MCF 10A (cell line): ENCODE measurements around the gene VEGFA. TPM values are rescaled to one million over a fixed set of nuclear protein-coding genes. Genes with fewer than 3 reads are reported as not detected.

Experiments
- BruUV-seq: library from RNA; stranded (reverse); fragments of 400-500 nt; replicated peaks from 2 replicates; lab custom pipeline; 2021; lab: Mats Ljungman, UMichigan
- CTCF ChIA-PET: fragments of 300-600 bp; sonication (Branson Sonifier 250); formaldehyde crosslinking; extraction: SDS; loops from one replicate; lab custom pipeline; 2021; ENCODE audit warnings: antibody characterized with exemption, inconsistent platforms; lab: Yijun Ruan, JAX
- POLR2A ChIA-PET: fragments of 300-600, 350-650 bp; sonication (Branson Sonifier 250); formaldehyde crosslinking; extraction: SDS; loops from one replicate; lab custom pipeline; 2020; ENCODE audit warnings: antibody characterized with exemption, inconsistent platforms; lab: Yijun Ruan, JAX
- DNase-seq: peaks from one replicate; pipeline ENCODE4 v3.0.0-alpha.2; 2018; ENCODE audit not compliant: unreplicated experiment
- H3K27ac Mint-ChIP-seq: one replicate; pipeline ENCODE4 v1.8.0; 2022; ENCODE audit warnings: mild to moderate bottlenecking, low read depth, mixed read lengths; ENCODE audit not compliant: unreplicated experiment
- H3K27me3 Mint-ChIP-seq: one replicate; pipeline ENCODE4 v1.8.0; 2022; ENCODE audit warnings: mixed read lengths; ENCODE audit not compliant: insufficient read depth, unreplicated experiment
- H3K36me3 Mint-ChIP-seq: one replicate; pipeline ENCODE4 v1.8.0; 2022; ENCODE audit warnings: mild to moderate bottlenecking, moderate library complexity, mixed read lengths; ENCODE audit not compliant: insufficient read depth, unreplicated experiment
- H3K4me1 Mint-ChIP-seq: one replicate; pipeline ENCODE4 v1.8.0; 2022; ENCODE audit warnings: mixed read lengths; ENCODE audit not compliant: insufficient read depth, unreplicated experiment
- H3K4me3 Mint-ChIP-seq: one replicate; pipeline ENCODE4 v1.8.0; 2022; ENCODE audit warnings: mild to moderate bottlenecking, moderate library complexity, mixed read lengths; ENCODE audit not compliant: unreplicated experiment
- H3K9me3 Mint-ChIP-seq: one replicate; pipeline ENCODE4 v1.8.0; 2022; ENCODE audit warnings: mixed read lengths; ENCODE audit not compliant: unreplicated experiment
- intact Hi-C: fragments of 100-400 bp; cut with micrococcal nuclease; formaldehyde crosslinking; loops from 2 replicates; pipeline ENCODE4 v1.14.1; 2022
- total RNA-seq: library from RNA; stranded (reverse); gene quantifications from 2 replicates; pipeline ENCODE4 v1.2.3, GENCODE V29; 2022
- TF ChIP-seq, protein P1 (sequence below): fragments of 200-600 bp; IDR thresholded peaks from one replicate; pipeline ENCODE4 v1.8.0; 2022; ENCODE audit warnings: antibody characterized with exemption, mild to moderate bottlenecking; ENCODE audit not compliant: unreplicated experiment

VEGFA gene
- total RNA-seq, 1 experiment from 2014 or later = 265 TPM

DNA sequence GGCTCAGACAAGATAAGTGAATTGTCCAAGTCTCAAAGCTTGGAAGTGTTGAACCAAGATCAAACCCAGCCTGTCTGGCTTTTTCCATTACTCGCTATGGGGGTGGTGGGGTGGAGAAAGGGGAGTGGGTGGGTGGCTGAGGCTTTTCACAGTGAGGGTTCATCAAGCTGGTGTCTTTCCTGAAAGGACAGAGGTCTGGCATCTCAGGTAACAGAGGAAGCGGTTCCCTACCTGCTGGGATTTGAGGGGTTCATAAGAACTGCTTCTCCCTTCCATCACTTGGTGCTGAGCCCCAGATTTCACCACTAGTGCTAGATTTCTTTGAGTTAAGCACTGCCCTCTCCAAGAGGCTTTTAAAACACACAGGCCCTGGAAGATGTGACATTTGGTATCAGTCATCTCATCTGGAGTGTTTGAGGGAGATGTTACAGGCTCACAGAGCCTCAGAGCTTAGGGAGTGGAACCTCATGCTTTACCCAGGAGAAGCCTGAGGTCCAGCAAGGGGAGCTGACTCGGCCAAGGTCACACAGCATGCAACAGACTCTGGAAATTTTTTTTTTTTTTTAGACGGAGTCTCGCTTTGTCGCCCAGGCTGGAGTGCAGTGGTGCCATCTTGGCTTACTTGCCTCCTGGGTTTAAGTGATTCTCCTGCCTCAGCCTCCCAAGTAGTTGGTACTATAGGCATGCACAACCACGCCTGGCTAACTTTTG lies 6.0 kb upstream of the VEGFA start:
- intact Hi-C loops = no loop called here
- Mint-ChIP-seq H3K9me3 (no peaks in the 10 kb centered on the region), H3K27me3 (peaks cover 14% of the 10 kb centered on the region), H3K36me3 (peaks cover 1% of the 10 kb centered on the region), H3K27ac (no peak overlapping the region), H3K4me1 (peaks cover 9% of the 10 kb centered on the region), H3K4me3 (no peak overlapping the region)
- POLR2A ChIA-PET = no interaction called here
- TF ChIP-seq, protein P1, sequence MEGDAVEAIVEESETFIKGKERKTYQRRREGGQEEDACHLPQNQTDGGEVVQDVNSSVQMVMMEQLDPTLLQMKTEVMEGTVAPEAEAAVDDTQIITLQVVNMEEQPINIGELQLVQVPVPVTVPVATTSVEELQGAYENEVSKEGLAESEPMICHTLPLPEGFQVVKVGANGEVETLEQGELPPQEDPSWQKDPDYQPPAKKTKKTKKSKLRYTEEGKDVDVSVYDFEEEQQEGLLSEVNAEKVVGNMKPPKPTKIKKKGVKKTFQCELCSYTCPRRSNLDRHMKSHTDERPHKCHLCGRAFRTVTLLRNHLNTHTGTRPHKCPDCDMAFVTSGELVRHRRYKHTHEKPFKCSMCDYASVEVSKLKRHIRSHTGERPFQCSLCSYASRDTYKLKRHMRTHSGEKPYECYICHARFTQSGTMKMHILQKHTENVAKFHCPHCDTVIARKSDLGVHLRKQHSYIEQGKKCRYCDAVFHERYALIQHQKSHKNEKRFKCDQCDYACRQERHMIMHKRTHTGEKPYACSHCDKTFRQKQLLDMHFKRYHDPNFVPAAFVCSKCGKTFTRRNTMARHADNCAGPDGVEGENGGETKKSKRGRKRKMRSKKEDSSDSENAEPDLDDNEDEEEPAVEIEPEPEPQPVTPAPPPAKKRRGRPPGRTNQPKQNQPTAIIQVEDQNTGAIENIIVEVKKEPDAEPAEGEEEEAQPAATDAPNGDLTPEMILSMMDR = no peak
- DNase-seq = no peak
- BruUV-seq = no TSS peak
- CTCF ChIA-PET = interaction anchor here (0.6 to 1.9 kb wide), 4 partner anchors 40 to 375 kb away, joined by 3 to 7 read pairs (median 4); no protein-coding TSS in a partner anchor

DNA sequence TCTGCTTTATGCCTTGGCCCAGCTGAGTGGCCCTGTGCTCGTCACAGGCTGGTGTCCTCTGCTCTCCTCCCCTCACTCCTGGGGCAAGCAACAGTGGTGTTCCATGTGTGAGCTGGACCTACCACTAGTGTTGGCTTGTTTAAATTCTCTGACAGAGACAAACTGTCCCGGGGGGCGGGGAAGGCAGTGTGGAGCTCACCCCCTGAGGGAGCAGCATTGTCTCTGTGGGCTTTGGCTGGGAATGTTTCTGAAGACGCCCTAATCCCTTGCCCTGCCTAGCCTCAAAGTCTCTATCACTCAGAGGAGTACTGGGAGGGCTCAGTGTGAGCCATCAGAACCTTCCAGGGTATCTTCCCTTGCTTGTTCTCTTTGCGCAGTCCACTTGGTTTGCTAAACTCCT lies 5.2 kb upstream of the VEGFA start:
- no peak for DNase-seq
- Mint-ChIP-seq H3K4me3 (no peak overlapping the region), H3K9me3 (no peaks in the 10 kb centered on the region), H3K4me1 (peaks cover 4% of the 10 kb centered on the region), H3K36me3 (no peaks in the 10 kb centered on the region), H3K27ac (no peak overlapping the region), H3K27me3 (peaks cover 14% of the 10 kb centered on the region)
- intact Hi-C loops = no loop called here
- TF ChIP-seq, protein P1 = no peak
- BruUV-seq = no TSS peak
- ChIA-PET POLR2A (interaction anchor here (0.6 to 0.9 kb wide), 2 partner anchors 29 to 43 kb away, joined by 3 read pairs; no protein-coding TSS in a partner anchor), CTCF (interaction anchor here (1.2 to 1.9 kb wide), 2 partner anchors 41 to 314 kb away, joined by 3 to 7 read pairs; no protein-coding TSS in a partner anchor)

DNA sequence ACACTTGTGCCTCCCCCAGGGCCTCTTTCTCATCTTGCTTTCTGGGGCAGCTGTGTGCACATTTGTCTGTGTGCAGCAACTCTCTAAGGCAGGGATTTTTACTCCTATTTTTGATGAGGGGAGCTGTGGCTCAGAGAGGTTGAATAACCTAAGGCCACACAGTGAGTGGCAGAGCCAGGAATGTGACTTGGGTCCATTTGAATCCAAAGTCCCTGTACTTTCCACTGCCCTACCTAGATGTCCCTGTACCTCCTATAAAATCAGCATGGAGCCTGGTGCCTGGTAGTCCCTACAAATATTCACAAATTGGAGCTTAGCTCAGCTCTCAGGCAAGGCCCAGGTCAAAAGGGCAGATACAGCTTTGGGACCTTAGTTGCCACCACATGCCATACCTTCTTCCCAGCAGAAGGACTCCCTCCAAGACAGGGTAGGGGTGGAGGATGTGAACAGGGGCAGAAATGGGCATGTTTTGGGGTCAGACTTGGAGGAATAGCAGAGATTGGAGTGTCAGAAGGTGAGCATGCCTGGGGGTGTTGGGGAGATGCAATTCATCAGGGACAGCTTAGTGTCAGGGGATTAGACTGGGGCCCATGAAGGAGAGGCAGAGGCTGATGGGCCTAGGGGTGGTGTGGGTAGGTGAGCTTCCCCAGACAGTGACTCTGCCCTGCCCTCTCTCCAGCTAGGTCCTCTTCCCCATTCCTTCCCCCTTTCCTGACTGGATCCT lies 4.1 kb upstream of the VEGFA start:
- TF ChIP-seq, protein P1 = no peak
- DNase-seq = no peak
- no peak overlapping the region for H3K4me3 Mint-ChIP-seq
- H3K27me3 Mint-ChIP-seq = peaks cover 5% of the 10 kb centered on the region
- H3K4me1 Mint-ChIP-seq = no peaks in the 10 kb centered on the region
- intact Hi-C loops = no loop called here
- no peaks in the 10 kb centered on the region for H3K9me3 Mint-ChIP-seq
- no peaks in the 10 kb centered on the region for H3K36me3 Mint-ChIP-seq
- CTCF ChIA-PET = interaction anchor here (1.2 to 1.6 kb wide), 5 partner anchors 41 to 313 kb away, joined by 3 to 6 read pairs (median 4); no protein-coding TSS in a partner anchor
- no TSS peak for BruUV-seq
- no peak overlapping the region for H3K27ac Mint-ChIP-seq
- POLR2A ChIA-PET = no interaction called here

DNA sequence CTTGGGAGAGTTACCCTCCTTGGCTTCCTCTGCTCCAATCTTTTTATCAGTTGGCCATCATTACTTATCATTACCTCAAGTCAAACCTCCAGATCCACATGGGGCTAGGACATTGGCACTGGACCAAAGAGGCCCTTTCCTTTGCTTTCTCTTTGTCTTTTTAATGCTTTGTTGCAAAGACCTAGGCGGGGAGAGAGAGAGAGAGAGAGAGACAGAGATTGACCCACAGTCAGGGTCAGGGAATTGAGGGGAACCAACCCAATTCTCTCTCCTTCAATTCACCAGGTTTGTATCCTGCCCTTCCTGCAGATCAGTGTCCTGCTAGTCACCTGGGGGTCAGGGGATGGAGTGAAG lies 3.5 kb upstream of the VEGFA start:
- ChIA-PET POLR2A (no interaction called here), CTCF (interaction anchor here (1.2 to 1.6 kb wide), 4 partner anchors 41 to 312 kb away, joined by 3 to 6 read pairs (median 4); no protein-coding TSS in a partner anchor)
- TF ChIP-seq, protein P1 = no peak
- H3K4me1 Mint-ChIP-seq = no peaks in the 10 kb centered on the region
- no peaks in the 10 kb centered on the region for H3K9me3 Mint-ChIP-seq
- no peak overlapping the region for H3K27ac Mint-ChIP-seq
- no peak for DNase-seq
- no peaks in the 10 kb centered on the region for H3K27me3 Mint-ChIP-seq
- H3K36me3 Mint-ChIP-seq = no peaks in the 10 kb centered on the region
- intact Hi-C loops = no loop called here
- no TSS peak for BruUV-seq
- no peak overlapping the region for H3K4me3 Mint-ChIP-seq
